OCI-LY7 (cell line): Measurements from ENCODE around the gene RAPGEF6.

Source experiments
- EZH2phosphoT487 ChIP-seq: fragments of 200-600 bp; sonication (generic); IDR thresholded peaks from 2 replicates; pipeline ENCODE4 v1.6.1; 2018; ENCODE audit warnings: low read depth, borderline replicate concordance, mild to moderate bottlenecking, mixed run types, antibody characterized with exemption, low read length, moderate library complexity, mixed read lengths
- TF ChIP-seq, protein P1 (sequence below): fragments of 200-600 bp; sonication (generic); conservative IDR thresholded peaks from 2 replicates; pipeline ENCODE4 v1.5.1; 2014; ENCODE audit warnings: mild to moderate bottlenecking, antibody characterized with exemption, low read length, moderate library complexity, mixed read lengths

DNA sequence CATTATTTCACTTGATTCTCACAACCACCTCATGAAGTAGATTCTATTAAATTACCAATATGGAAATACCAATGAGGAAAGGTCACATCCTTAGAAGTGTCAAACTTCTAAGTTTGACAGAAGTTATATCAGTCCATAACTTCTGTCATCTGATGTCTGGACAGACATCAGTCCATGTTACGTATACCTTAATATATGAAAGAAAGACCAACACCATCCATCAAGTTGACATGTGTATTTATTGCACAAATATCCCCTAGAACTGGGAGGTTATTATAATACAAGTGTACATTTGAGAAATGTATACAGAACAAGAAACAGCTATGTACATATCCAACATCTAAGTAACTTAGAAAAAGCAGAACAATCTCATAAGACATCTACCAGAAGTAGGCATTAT is 6.5 kb upstream of the RAPGEF6 start:
- TF ChIP-seq, protein P1, sequence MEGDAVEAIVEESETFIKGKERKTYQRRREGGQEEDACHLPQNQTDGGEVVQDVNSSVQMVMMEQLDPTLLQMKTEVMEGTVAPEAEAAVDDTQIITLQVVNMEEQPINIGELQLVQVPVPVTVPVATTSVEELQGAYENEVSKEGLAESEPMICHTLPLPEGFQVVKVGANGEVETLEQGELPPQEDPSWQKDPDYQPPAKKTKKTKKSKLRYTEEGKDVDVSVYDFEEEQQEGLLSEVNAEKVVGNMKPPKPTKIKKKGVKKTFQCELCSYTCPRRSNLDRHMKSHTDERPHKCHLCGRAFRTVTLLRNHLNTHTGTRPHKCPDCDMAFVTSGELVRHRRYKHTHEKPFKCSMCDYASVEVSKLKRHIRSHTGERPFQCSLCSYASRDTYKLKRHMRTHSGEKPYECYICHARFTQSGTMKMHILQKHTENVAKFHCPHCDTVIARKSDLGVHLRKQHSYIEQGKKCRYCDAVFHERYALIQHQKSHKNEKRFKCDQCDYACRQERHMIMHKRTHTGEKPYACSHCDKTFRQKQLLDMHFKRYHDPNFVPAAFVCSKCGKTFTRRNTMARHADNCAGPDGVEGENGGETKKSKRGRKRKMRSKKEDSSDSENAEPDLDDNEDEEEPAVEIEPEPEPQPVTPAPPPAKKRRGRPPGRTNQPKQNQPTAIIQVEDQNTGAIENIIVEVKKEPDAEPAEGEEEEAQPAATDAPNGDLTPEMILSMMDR: no peak
- no peak for TF ChIP-seq EZH2phosphoT487
